Activated CD8-positive, alpha-beta memory T cell treated with anti-CD3 and anti-CD28 coated beads for 36 hours (primary cell): ENCODE results near the gene MRPL2. TPM values are rescaled to one million over a fixed set of nuclear protein-coding genes. Genes with fewer than 3 reads are reported as not detected.
"Not testable (repeated sequence)": the region's sequence is repeated elsewhere in the genome, so short reads cannot be mapped to it uniquely, and the experiment has no call there.

Source experiments
- CTCF ChIA-PET: fragments of 350-600 bp; sonication (Branson Sonifier 250); formaldehyde crosslinking; loops from one replicate; lab custom pipeline; 2021; ENCODE audit warnings: antibody characterized with exemption; lab: Charles Lee
- POLR2A ChIA-PET: fragments of 350-600 bp; sonication (Branson Sonifier 250); formaldehyde crosslinking; loops from one replicate; lab custom pipeline; 2021; ENCODE audit warnings: antibody characterized with exemption; lab: Charles Lee
- total RNA-seq, 2 experiments: library from RNA; stranded (reverse); gene quantifications; one replicate each; pipeline ENCODE4 v1.2.3, GENCODE V29; 2021

MRPL2 gene
- total RNA-seq, 2 experiments from 2014 or later: 97.2 to 108 TPM

- ChIA-PET CTCF (interaction anchor here (0.6 to 1.2 kb wide), 3 partner anchors 83 to 131 kb away, joined by 3 to 5 read pairs (median 4); no protein-coding TSS in a partner anchor), POLR2A (interaction anchor here (1.1 to 1.4 kb wide), 2 partner anchors 39 to 130 kb away, joined by 4 to 6 read pairs; partner anchors contain the start of gene RRP36)
Measured at GRCh38 chr6:43060034-43060754, 960 bp upstream of the MRPL2 start.

- CTCF ChIA-PET: interaction anchor here (0.5 to 1.2 kb wide), 4 partner anchors 56 to 895 kb away, joined by 3 to 5 read pairs (median 4); partner anchors contain the start of gene CNPY3
Measured at GRCh38 chr6:43058531-43058930, 703 bp downstream of the MRPL2 start.

DNA sequence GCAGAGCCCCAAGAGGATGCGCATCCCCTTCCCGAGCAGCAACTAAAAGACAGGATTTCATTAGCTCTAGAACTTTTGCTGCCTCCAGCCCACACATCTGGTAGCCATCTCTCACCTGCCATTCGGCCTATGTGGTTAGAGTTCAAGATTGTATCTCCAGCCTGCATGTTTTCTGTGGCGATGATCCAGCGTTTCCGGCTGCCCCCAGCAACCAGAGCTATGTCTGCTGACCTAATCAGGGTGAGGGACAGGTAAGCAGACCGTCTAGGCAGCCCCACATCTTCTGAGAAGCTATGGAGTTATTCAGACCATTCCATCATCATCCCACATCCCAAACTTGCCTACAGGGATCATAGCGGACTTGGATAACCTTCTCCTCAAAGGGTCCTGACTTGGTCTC, 3.3 kb downstream of the MRPL2 start:
- POLR2A ChIA-PET: interaction anchor here (0.6 kb wide), 1 partner anchor 126 kb away, joined by 4 read pairs; the partner anchor contains the start of gene CNPY3

More at GRCh38 chr6:43058531-43058930, 703 bp downstream of the MRPL2 start:
- POLR2A ChIA-PET: interaction anchor here (0.8 to 1.4 kb wide), 3 partner anchors 45 to 129 kb away, joined by 3 to 5 read pairs (median 3); partner anchors contain the start of genes CNPY3 and PEX6

GRCh38 chr6:43054206-43054943, 4.9 kb downstream of the MRPL2 start:
- POLR2A ChIA-PET: interaction anchor here (0.6 to 1.7 kb wide), 9 partner anchors 30 to 491 kb away, joined by 3 to 8 read pairs (median 4); partner anchors contain the start of genes CNPY3, KLHDC3, MEA1 and PEX6
- CTCF ChIA-PET: interaction anchor here (0.6 to 1.5 kb wide), 5 partner anchors 33 to 360 kb away, joined by 3 to 4 read pairs (median 3); partner anchors contain the start of gene RRP36

More for the DNA sequence above, 3.3 kb downstream of the MRPL2 start:
- CTCF ChIA-PET: interaction anchor here (0.8 kb wide), 1 partner anchor 88 kb away, joined by 3 read pairs; no protein-coding TSS in a partner anchor

- CTCF ChIA-PET: interaction anchor here (0.6 to 1.5 kb wide), 4 partner anchors 89 to 361 kb away, joined by 3 to 4 read pairs (median 4); no protein-coding TSS in a partner anchor
Measured at GRCh38 chr6:43053545-43054205, 5.6 kb downstream of the MRPL2 start, which contains the start of gene CUL7. Gene CUL7 (minus strand): TSS chr6:43053851. CDS start chr6:43052788, 1,063 bp downstream.

DNA sequence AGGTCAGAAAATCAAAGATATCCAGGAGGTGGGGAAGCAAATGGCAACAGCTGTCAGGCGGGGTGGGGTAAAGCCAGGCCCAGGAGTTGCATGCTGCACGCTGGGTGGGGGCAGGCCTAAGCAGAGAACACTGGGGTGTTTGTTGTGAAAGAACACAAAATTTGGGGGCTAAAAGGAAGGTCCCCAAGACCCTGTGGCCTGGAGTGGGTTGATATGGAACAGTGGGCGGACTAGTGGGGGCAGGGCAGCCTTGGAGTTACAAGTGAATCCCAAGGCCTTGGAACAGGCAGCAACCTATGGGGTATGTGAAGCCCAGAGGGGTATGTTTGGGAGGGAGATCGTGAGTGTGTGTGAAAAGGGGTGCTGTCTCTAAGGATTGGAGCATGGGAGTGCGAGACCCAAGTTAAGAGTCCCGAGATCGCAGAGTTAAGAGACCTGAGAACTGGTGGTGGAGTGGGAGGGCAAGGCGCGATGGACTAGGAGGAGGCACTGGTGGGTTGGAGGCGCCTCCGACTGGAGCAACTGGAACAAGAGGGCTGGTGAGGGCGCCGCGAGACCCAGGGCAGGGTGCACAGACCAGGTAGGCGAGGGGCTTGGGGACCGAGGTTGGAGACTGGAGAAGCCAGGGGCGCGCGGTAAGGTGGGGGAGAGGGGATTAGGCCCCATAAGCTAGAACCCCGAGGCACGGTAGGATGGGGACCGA, 6.2 kb downstream of the MRPL2 start:
- POLR2A ChIA-PET: interaction anchor here (1.1 to 1.6 kb wide), 4 partner anchors 39 to 124 kb away, joined by 3 to 8 read pairs (median 4); partner anchors contain the start of genes CNPY3, KLHDC3, MEA1 and SRF

More at GRCh38 chr6:43053545-43054205, 5.6 kb downstream of the MRPL2 start, which contains the start of gene CUL7:
- POLR2A ChIA-PET: interaction anchor here (0.6 to 1.7 kb wide), 9 partner anchors 30 to 490 kb away, joined by 3 to 8 read pairs (median 4); partner anchors contain the start of genes CNPY3, KLHDC3, MEA1 and PEX6

GRCh38 chr6:43052225-43052841, 6.9 kb downstream of the MRPL2 start:
- POLR2A ChIA-PET: no interaction called here

More for the DNA sequence above, 6.2 kb downstream of the MRPL2 start:
- CTCF ChIA-PET: interaction anchor here (0.8 kb wide), 1 partner anchor 361 kb away, joined by 3 read pairs; no protein-coding TSS in a partner anchor

DNA sequence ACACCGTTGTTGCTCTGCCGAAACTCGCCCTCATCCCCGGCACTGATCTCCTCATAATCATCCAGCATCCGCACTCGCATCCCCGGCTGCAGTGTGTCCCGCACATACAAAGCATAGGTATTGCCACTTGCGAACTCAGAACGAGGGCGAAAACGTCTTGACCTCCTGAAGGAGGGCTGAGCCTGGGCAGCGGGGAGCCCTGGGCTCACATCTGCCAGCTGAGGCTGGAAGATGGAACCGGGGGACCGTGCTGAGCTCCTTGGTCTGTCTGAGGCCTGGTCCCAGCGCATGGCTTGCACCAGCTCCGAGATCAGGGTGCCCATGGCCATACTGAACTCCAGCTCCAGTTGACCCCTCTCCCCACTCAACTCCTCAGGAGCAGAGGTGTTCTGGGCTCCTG, 8.3 kb downstream of the MRPL2 start:
- ChIA-PET CTCF (no interaction called here), POLR2A (no interaction called here)

More at GRCh38 chr6:43052225-43052841, 6.9 kb downstream of the MRPL2 start:
- CTCF ChIA-PET: interaction anchor here (0.7 to 0.8 kb wide), 2 partner anchors 30 to 138 kb away, joined by 3 to 5 read pairs; no protein-coding TSS in a partner anchor

DNA sequence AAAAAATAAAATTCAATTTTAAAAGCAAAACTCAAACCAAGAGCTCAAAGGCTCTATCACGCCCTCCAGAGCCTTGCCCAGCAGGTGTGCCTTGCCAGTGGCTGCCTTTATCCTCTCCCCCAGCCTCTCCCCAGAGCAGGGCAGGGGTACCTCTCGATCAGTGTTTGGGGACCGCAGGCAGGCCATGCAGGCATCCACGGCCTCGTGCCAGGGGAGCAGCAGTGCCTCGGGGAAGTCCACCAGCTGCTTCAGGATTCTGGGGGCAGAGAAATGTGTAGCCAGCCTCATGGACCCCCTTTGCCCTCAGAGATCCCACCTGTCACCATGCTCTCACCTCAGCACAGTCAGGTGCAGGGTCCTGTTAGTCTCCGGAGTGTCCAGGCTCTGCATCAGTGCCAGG, 11.2 kb downstream of the MRPL2 start:
- ChIA-PET CTCF (interaction anchor here (0.5 kb wide), 1 partner anchor 278 kb away, joined by 3 read pairs; no protein-coding TSS in a partner anchor), POLR2A (no interaction called here)

DNA sequence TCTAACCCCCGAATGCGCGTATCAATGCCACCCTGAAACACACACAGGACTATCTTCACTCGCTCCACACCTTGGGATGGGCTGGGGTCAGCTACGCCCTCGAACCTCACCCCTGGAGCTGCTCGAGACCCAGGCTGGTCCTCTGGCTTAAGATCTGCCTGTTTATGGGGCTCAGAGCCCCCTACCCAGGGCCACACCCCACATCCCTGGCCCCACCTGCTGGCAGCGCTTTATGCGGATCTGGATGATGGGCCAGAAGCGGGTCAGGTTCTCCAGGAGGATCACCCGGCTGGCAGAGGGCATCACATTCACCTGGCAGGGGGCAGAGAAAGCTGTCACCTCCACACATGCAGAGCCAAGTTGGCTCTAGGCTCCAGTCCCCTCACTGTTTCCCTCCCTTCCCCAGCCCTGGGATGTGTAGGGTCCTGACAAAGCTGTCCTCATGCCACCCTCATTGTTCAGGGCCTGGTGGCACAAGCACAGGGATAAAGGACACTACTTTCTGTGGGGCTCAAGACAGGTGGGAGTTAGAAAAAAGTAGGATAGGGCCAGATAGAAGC, 13.8 kb downstream of the MRPL2 start:
- POLR2A ChIA-PET: interaction anchor here (0.9 kb wide), 1 partner anchor 10 kb away, joined by 3 read pairs; no protein-coding TSS in a partner anchor
- CTCF ChIA-PET: no interaction called here

DNA sequence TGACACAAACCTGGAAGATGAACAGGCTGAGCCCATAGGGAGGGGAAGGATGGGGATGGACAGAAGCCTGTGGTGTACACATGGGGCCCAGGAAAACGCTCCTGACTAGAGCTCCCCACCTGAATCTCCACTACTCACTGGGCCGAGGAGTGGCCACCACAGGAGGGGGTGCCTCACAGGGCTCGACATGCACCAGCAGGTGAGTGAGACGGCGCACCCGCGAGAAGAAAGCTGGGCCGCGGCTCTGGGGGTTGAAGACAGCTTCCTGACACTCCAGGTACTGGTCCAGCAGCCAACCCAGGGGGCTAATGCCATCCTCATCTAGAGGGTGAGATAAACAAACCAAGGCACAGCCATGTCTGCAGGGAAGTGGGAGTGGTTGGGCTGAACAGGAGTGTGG, 15.9 kb downstream of the MRPL2 start:
- ChIA-PET POLR2A (no interaction called here), CTCF (no interaction called here)

DNA sequence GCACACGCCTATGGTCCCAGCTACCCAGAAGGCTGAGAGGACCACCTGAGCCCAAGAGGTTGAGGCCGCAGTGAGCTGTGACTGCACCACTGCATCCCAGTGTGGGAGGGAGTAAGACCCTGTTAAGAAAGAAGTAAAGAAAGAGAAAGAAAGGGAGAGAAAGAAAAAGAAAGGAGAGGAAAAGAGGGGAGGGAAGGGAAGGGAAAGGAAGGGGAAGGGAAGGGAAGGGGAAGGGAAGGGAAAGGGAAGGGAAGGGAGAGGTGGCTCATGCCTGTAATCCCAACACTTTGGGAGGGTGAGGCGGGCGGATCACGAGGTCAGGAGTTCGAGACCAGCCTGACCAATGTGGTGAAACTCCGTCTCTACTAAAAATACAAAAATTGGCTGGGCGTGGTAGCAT, 17.8 kb downstream of the MRPL2 start:
- CTCF ChIA-PET, POLR2A ChIA-PET: not testable (repeated sequence)

- POLR2A ChIA-PET: interaction anchor here (0.5 kb wide), 1 partner anchor 40 kb away, joined by 4 read pairs; no protein-coding TSS in a partner anchor
Measured at GRCh38 chr6:43040542-43041257, 18.5 kb downstream of the MRPL2 start.

DNA sequence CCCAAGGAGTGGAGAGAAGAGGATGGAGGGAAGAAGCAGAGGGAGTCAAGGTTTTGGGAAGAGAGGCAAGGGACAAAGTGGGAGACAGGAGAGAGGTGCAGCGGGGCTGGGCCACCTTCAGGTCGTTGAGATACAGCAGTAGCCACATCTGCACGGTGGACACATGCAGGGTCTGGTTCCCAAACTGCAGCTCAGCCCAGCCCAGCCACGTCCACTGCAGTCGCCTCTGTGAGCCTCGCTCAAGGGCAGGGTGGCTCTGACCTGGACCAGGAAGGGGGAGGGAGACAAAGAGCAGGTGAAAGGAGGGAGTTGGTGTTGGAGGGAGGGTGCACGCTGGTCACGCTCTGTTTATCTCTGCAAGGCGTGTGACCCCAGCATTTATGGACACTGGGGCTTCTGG, 20.5 kb downstream of the MRPL2 start:
- ChIA-PET CTCF (interaction anchor here (1.1 kb wide), 1 partner anchor 139 kb away, joined by 3 read pairs; no protein-coding TSS in a partner anchor), POLR2A (no interaction called here)

More at GRCh38 chr6:43040542-43041257, 18.5 kb downstream of the MRPL2 start:
- CTCF ChIA-PET: no interaction called here

- POLR2A ChIA-PET: no interaction called here
- CTCF ChIA-PET: interaction anchor here (1.1 kb wide), 1 partner anchor 140 kb away, joined by 3 read pairs; no protein-coding TSS in a partner anchor
Measured at GRCh38 chr6:43037706-43038105, 21.5 kb downstream of the MRPL2 start.

GRCh38 chr6:43037197-43037596, 22.0 kb downstream of the MRPL2 start:
- ChIA-PET POLR2A (interaction anchor here (0.5 kb wide), 1 partner anchor 15 kb away, joined by 5 read pairs; no protein-coding TSS in a partner anchor), CTCF (interaction anchor here (1.3 kb wide), 1 partner anchor 16 kb away, joined by 3 read pairs; the partner anchor contains the start of gene RRP36)
